Colonic mucosa (tissue), 4 donors: ENCODE data around the gene TMEM163. TPM values are rescaled to one million over a fixed set of nuclear protein-coding genes. Genes with fewer than 3 reads are reported as not detected.

Experiments
- DNase-seq: peaks from one replicate; pipeline ENCODE4 v3.0.0-alpha.2; 2020
- H3K27ac ChIP-seq: fragments of 200-600 bp; one replicate; pipeline ENCODE4 v1.8.0; 2021
- H3K27me3 ChIP-seq: fragments of 200-600 bp; one replicate; pipeline ENCODE4 v1.8.0; 2021
- H3K36me3 ChIP-seq: fragments of 200-600 bp; one replicate; pipeline ENCODE4 v1.8.0; 2021
- H3K4me1 ChIP-seq: fragments of 200-600 bp; one replicate; pipeline ENCODE4 v1.8.0; 2021; ENCODE audit warnings: mild to moderate bottlenecking
- H3K4me3 ChIP-seq: fragments of 200-600 bp; one replicate; pipeline ENCODE4 v1.8.0; 2021
- H3K9ac ChIP-seq, 2 donors: one replicate each; pipeline ENCODE4 v1.7.0; 2013; ENCODE audit warnings: control low read depth in 2 of 2, low read depth in 2 of 2, low read length in 2 of 2
- H3K9me3 ChIP-seq: fragments of 200-600 bp; one replicate; pipeline ENCODE4 v1.8.0; 2021
- intact Hi-C: fragments of 100-400 bp; cut with DNase I; formaldehyde crosslinking; loops from one replicate; pipeline ENCODE4 v1.14.1; 2022
- total RNA-seq, 2 donors: library from RNA; stranded (reverse); fragmentation: NEBNext Ultra II Directional in 1 of 2; extraction: Animal tissue kit (Norgen Biotek cat#: 25700) in 1 of 2; gene quantifications; one replicate each; pipeline ENCODE4 v1.2.1, GENCODE V29; 2021
- TF ChIP-seq, protein P1 (sequence below): fragments of 200-600 bp; IDR thresholded peaks from one replicate; pipeline ENCODE4 v1.8.0; 2022; ENCODE audit warnings: antibody characterized with exemption, mild to moderate bottlenecking
- donor health status: healthy.
- donor health status: DM: no; HTN: no; CAD: no.
- donor health status: DM: no; HTN: no; CAD: no.

TMEM163 gene
- total RNA-seq, 2 donors from 2014 or later = 0.29 TPM; not detected in 1

DNA sequence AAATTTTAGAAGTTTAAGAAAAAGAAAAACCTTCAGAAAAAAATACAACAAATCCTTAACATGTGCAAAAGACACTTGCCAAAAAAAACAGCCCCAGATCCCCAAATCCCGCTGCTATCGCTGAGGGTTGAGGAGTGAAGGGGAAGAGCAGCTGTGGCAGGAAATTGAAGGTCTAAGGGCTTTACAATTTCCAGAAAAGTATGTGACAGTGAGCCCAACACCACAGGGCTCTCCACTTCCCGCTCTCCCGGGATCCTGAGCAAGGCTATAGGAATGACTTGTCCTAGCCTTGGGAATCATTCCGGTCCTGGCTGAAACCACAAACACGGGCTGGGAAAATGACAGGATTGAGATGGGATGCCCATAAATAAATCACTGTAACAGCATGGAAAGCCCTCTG is 191.4 kb downstream of the TMEM163 start:
- H3K36me3 ChIP-seq = no peaks in the 10 kb centered on the region
- H3K27me3 ChIP-seq = no peaks in the 10 kb centered on the region
- no peak overlapping the region for H3K27ac ChIP-seq
- H3K4me1 ChIP-seq = no peaks in the 10 kb centered on the region
- no peaks in the 10 kb centered on the region for H3K9me3 ChIP-seq
- intact Hi-C loops = no loop called here
- no peak overlapping the region for H3K9ac ChIP-seq
- TF ChIP-seq, protein P1, sequence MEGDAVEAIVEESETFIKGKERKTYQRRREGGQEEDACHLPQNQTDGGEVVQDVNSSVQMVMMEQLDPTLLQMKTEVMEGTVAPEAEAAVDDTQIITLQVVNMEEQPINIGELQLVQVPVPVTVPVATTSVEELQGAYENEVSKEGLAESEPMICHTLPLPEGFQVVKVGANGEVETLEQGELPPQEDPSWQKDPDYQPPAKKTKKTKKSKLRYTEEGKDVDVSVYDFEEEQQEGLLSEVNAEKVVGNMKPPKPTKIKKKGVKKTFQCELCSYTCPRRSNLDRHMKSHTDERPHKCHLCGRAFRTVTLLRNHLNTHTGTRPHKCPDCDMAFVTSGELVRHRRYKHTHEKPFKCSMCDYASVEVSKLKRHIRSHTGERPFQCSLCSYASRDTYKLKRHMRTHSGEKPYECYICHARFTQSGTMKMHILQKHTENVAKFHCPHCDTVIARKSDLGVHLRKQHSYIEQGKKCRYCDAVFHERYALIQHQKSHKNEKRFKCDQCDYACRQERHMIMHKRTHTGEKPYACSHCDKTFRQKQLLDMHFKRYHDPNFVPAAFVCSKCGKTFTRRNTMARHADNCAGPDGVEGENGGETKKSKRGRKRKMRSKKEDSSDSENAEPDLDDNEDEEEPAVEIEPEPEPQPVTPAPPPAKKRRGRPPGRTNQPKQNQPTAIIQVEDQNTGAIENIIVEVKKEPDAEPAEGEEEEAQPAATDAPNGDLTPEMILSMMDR = no peak
- no peak overlapping the region for H3K4me3 ChIP-seq
- DNase-seq = no peak

DNA sequence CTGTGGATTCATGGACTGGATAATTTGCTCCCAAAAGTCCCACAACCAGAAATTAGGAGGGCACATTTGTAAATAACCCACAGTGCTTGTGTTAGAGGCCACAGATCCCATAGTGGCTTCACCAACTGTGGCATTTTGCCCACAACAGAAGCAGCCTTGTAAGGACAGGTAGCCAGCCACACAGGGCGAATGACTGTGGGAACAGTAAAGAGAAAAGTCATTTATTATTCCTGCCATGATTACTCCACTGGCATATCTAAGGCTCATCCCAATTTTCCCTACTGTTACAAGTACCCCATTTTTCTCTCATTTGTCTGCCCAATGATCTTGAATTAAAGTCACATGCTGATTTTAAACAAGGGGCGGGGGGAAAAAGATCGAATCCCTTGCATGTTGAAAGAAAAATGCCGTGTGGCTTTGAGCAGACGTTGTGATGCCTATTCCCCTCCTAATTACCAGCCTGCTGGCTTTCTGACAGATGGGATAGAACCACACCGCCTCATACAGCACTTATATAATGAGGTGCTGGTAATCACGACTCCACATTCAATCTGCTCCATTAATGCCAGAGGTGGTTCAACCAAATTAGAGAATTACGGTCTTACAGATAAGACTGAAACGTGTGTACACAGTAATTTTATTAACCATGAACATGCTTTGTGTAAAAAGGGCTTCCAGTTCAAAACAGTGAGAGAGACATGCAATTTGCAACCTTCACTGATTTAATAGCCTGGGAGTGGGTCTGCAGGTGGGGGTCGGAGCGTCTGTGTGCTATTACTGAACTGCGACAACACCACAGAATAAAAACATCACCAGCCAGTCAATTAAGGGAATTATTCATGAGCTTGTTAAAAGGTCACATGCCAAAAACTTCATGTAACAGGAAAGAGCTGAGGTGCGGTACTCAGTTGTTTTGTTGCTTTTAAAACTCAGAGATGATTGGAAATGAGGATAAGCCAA is 196.0 kb downstream of the TMEM163 start:
- no peaks in the 10 kb centered on the region for H3K9me3 ChIP-seq
- H3K4me1 ChIP-seq = no peaks in the 10 kb centered on the region
- no peak for DNase-seq
- H3K27me3 ChIP-seq = no peaks in the 10 kb centered on the region
- no peaks in the 10 kb centered on the region for H3K36me3 ChIP-seq
- H3K27ac ChIP-seq = no peak overlapping the region
- TF ChIP-seq, protein P1 = no peak
- H3K9ac ChIP-seq = no peak overlapping the region
- H3K4me3 ChIP-seq = no peak overlapping the region
- intact Hi-C loops = no loop called here

DNA sequence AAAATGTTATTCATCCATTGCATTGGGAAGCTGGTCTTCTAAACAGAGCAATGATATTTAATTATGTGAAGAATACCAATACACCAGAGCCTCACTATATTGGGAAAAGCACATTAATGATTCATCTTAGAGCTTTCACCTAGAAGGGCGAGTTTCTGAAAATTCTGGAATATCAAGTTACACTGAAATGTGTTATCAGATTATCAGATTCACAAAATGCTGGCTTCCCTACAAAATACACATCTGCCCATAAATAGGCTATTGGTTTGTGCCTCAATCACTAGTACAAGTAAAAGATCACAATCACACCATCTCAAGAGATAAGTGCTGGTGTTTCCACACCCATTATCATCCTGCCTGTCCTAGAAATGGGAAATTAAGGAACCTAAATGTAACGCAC is 200.7 kb downstream of the TMEM163 start:
- Histone ChIP-seq H3K9me3 (no peaks in the 10 kb centered on the region), H3K9ac (no peak overlapping the region), H3K4me1 (no peaks in the 10 kb centered on the region), H3K4me3 (no peak overlapping the region), H3K27ac (no peak overlapping the region), H3K36me3 (no peaks in the 10 kb centered on the region), H3K27me3 (no peaks in the 10 kb centered on the region)
- intact Hi-C loops = no loop called here
- no peak for DNase-seq
- TF ChIP-seq, protein P1 = no peak

DNA sequence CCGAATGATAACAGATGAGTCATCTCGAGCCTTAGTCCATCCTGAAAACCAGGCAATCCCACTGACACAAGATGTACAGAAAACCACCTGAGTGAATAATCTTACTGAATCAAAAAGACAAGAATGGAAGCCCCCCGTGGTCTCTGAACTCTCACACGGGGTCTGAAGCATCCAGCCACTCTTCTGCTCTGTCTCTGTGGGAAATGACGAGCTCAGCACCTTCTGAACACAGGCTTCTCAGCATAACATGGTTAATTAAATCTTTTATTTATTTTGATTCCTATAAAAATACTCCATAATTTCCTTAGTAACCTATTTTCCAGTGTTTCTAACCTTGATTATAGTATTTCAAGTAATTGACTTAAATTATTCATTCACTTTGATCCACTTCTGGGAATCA is 203.7 kb downstream of the TMEM163 start:
- H3K27ac ChIP-seq = no peak overlapping the region
- H3K4me1 ChIP-seq = no peaks in the 10 kb centered on the region
- H3K36me3 ChIP-seq = no peaks in the 10 kb centered on the region
- DNase-seq = no peak
- intact Hi-C loops = no loop called here
- no peaks in the 10 kb centered on the region for H3K27me3 ChIP-seq
- TF ChIP-seq, protein P1 = no peak
- no peak overlapping the region for H3K4me3 ChIP-seq
- no peak overlapping the region for H3K9ac ChIP-seq
- H3K9me3 ChIP-seq = no peaks in the 10 kb centered on the region

DNA sequence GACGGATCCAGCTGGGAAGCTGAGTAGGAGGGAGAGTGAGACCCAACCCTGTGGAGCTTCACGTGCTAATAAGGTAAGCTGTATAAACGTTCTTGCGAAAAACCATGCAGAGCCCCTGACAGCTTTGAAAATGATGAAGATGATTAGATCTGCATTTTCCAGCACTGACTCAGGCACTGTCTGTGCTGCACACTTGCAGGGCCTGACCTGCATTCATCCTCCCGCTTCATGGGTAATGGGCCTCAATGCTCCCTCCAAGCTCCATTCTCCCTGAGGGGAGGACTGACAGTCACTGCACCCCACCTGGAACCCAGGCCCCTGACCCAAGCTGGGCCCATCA is 205.4 kb downstream of the TMEM163 start:
- TF ChIP-seq, protein P1 = no peak
- H3K9ac ChIP-seq = no peak overlapping the region
- H3K4me3 ChIP-seq = no peak overlapping the region
- intact Hi-C loops = no loop called here
- H3K4me1 ChIP-seq = no peaks in the 10 kb centered on the region
- H3K36me3 ChIP-seq = no peaks in the 10 kb centered on the region
- DNase-seq = no peak
- no peak overlapping the region for H3K27ac ChIP-seq
- H3K27me3 ChIP-seq = no peaks in the 10 kb centered on the region
- H3K9me3 ChIP-seq = no peaks in the 10 kb centered on the region
